ENCODE measurements around the gene SLC4A2.

DNA sequence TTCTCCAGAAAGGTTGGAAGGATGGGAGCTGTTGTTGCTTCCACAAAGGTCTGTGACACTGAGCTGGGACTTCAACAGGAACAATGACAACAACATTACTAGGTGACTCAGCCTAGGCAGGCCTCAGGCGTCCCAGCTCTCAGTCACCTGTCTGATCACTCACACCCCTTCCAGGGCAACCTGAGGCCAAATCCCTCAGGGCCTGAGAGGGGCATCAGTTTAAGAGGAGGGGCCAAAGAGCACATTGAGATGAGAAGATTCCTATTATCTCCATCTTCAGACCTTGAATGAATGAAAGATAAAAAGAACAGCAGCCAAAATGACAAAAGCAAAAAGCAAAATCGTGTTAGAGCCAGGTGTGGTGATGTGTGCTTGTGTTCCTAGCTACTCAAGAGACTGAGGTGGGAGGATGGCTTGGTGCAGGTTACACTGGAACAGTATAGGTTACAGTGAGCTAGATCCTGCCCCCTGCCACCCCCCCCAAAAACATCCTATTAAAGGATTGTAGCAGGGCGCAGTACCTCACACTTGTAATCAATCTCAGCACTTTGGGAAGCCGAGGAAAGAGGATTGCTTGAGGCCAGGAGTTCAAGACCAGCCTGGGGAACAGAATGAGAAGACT, 34.8 kb upstream of the SLC4A2 start, which contains the start of gene ATG9B:
- TF ChIP-seq, protein P1, sequence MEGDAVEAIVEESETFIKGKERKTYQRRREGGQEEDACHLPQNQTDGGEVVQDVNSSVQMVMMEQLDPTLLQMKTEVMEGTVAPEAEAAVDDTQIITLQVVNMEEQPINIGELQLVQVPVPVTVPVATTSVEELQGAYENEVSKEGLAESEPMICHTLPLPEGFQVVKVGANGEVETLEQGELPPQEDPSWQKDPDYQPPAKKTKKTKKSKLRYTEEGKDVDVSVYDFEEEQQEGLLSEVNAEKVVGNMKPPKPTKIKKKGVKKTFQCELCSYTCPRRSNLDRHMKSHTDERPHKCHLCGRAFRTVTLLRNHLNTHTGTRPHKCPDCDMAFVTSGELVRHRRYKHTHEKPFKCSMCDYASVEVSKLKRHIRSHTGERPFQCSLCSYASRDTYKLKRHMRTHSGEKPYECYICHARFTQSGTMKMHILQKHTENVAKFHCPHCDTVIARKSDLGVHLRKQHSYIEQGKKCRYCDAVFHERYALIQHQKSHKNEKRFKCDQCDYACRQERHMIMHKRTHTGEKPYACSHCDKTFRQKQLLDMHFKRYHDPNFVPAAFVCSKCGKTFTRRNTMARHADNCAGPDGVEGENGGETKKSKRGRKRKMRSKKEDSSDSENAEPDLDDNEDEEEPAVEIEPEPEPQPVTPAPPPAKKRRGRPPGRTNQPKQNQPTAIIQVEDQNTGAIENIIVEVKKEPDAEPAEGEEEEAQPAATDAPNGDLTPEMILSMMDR (IDR thresholded peaks at IDR 0.05; ENCODE audit: control extremely low read depth in 1 of 3, insufficient read depth in 1 of 3, low read depth in 1 of 3, low read length in 3 of 3): no peak
- TF ChIP-seq TBP (IDR thresholded peaks at IDR 0.05; ENCODE audit: low read depth, low read length): no peak
- TF ChIP-seq, protein P2, sequence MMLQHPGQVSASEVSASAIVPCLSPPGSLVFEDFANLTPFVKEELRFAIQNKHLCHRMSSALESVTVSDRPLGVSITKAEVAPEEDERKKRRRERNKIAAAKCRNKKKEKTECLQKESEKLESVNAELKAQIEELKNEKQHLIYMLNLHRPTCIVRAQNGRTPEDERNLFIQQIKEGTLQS (IDR thresholded peaks at IDR 0.05; ENCODE audit: insufficient read depth, low read depth, low read length): no peak
- no peak for TF ChIP-seq CEBPB (IDR thresholded peaks at IDR 0.05; ENCODE audit: low read depth, low read length)
- TF ChIP-seq MAX (IDR thresholded peaks at IDR 0.05): no peak

Measured in H1 (cell line).